HL-60 (cell line): ENCODE results near the gene PNPLA1.

Experiments used
- GABPA ChIP-seq: IDR thresholded peaks from 2 replicates; pipeline ENCODE4 v1.6.1; 2012; ENCODE audit warnings: low read depth
- POLR2AphosphoS5 ChIP-seq: IDR thresholded peaks from 2 replicates; pipeline ENCODE4 v1.6.1; 2012; ENCODE audit warnings: low read depth
- TF ChIP-seq, protein P1 (sequence below): IDR thresholded peaks from 2 replicates; pipeline ENCODE4 v1.6.1; 2012; ENCODE audit warnings: low read depth; ENCODE audit not compliant: insufficient replicate concordance
- TF ChIP-seq, protein P2 (sequence below): IDR thresholded peaks from one replicate; pipeline ENCODE4 v1.5.1; 2011; ENCODE audit warnings: low read length, control low read depth, inconsistent platforms; ENCODE audit not compliant: insufficient read depth

DNA sequence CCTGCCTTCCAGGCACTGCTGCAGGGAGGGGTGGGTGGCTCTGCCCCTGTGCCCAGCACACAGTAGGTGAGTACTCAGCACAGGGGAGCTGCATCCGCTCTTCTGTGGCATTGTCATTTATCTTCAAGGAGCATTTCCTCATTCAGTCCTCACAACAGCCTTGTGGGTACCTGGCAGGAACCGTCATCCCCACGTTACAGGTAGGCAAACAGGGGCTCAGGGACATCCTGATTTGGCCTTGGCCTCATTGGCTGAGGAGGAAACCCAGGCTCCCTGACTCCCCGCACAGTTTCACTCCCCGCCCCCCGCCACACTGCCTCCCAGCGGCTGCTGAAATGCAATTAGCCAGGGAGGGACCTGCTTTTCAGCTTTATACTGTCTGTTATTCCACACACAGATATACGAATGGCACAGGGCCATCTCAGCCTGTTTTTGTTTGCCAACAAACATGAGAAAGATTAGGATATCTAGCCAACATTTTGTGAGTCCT lies 24.2 kb upstream of the PNPLA1 start:
- TF ChIP-seq, protein P1, sequence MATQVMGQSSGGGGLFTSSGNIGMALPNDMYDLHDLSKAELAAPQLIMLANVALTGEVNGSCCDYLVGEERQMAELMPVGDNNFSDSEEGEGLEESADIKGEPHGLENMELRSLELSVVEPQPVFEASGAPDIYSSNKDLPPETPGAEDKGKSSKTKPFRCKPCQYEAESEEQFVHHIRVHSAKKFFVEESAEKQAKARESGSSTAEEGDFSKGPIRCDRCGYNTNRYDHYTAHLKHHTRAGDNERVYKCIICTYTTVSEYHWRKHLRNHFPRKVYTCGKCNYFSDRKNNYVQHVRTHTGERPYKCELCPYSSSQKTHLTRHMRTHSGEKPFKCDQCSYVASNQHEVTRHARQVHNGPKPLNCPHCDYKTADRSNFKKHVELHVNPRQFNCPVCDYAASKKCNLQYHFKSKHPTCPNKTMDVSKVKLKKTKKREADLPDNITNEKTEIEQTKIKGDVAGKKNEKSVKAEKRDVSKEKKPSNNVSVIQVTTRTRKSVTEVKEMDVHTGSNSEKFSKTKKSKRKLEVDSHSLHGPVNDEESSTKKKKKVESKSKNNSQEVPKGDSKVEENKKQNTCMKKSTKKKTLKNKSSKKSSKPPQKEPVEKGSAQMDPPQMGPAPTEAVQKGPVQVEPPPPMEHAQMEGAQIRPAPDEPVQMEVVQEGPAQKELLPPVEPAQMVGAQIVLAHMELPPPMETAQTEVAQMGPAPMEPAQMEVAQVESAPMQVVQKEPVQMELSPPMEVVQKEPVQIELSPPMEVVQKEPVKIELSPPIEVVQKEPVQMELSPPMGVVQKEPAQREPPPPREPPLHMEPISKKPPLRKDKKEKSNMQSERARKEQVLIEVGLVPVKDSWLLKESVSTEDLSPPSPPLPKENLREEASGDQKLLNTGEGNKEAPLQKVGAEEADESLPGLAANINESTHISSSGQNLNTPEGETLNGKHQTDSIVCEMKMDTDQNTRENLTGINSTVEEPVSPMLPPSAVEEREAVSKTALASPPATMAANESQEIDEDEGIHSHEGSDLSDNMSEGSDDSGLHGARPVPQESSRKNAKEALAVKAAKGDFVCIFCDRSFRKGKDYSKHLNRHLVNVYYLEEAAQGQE: no peak
- TF ChIP-seq POLR2AphosphoS5: no peak
- TF ChIP-seq, protein P2, sequence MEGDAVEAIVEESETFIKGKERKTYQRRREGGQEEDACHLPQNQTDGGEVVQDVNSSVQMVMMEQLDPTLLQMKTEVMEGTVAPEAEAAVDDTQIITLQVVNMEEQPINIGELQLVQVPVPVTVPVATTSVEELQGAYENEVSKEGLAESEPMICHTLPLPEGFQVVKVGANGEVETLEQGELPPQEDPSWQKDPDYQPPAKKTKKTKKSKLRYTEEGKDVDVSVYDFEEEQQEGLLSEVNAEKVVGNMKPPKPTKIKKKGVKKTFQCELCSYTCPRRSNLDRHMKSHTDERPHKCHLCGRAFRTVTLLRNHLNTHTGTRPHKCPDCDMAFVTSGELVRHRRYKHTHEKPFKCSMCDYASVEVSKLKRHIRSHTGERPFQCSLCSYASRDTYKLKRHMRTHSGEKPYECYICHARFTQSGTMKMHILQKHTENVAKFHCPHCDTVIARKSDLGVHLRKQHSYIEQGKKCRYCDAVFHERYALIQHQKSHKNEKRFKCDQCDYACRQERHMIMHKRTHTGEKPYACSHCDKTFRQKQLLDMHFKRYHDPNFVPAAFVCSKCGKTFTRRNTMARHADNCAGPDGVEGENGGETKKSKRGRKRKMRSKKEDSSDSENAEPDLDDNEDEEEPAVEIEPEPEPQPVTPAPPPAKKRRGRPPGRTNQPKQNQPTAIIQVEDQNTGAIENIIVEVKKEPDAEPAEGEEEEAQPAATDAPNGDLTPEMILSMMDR: no peak
- TF ChIP-seq GABPA: no peak
